HG03103 (cell line): ENCODE measurements around the gene FBXL16.

Experiments used
- ATAC-seq: cut with Tn5 transposase; IDR thresholded peaks from one replicate; pipeline ENCODE4 v1.9.1; 2021; ENCODE audit warnings: low read depth; ENCODE audit not compliant: unreplicated experiment

Gene FBXL16

GRCh38 chr16:667780-668518 is 37.7 kb downstream of the FBXL16 start, which contains the start of gene RHOT2:
Gene RHOT2 (plus strand): TSS chr16:668132. CDS start chr16:668200, 68 bp downstream.
- ATAC-seq, result peak; percentile 72

DNA sequence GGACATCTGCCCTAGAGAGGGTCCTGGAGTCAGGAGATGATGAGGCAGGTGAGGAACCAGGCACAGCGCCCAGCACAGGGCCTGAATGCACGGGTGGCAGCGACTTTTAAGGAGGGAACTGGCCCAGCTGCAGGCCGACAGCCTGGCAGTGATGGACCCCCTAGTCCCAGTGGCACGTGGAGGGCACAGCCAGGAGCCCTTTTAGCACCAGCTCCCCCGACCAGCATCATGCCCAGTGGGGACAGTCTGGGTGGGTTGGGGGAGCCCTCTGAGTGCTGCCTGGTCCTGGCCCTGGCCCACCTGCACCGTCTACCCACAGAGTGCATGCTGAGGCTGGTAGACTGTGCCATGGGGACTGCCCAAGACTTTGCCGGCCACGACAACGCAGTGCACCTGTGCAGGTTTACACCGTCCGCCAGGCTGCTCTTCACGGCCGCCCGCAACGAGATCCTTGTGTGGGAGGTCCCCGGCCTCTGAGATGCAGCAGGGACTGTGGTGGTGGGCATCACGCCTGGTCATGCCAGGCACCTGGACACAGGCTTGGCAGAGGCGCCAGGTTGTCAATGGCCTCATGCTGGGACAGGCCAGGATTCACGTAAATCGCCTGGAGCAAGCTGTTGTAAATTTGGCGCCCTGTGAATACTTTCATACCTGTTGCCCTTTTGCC is 38.4 kb downstream of the FBXL16 start:
- no peak for ATAC-seq

DNA sequence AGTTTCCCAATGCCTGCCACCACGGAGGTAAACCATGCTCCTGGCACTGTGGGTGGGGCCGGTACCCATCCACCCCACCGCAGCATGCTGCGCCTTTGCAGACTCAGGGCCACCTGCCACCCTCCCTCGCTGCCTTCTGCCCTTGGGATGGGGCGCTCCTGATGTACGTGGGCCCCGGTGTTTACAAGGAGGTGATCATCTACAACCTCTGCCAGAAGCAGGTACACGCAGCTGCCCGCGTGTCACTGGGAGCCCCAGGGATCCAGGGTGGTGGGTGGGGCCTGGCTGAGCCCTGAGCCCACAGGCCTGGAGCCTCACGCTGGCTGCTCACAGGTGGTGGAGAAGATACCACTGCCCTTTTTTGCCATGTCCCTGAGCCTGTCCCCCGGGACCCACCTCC is 39.0 kb downstream of the FBXL16 start:
- no peak for ATAC-seq

- no peak for ATAC-seq
Measured at GRCh38 chr16:662597-662996, 43.0 kb downstream of the FBXL16 start.

GRCh38 chr16:662095-662494 is 43.5 kb downstream of the FBXL16 start:
- ATAC-seq, result no peak

DNA sequence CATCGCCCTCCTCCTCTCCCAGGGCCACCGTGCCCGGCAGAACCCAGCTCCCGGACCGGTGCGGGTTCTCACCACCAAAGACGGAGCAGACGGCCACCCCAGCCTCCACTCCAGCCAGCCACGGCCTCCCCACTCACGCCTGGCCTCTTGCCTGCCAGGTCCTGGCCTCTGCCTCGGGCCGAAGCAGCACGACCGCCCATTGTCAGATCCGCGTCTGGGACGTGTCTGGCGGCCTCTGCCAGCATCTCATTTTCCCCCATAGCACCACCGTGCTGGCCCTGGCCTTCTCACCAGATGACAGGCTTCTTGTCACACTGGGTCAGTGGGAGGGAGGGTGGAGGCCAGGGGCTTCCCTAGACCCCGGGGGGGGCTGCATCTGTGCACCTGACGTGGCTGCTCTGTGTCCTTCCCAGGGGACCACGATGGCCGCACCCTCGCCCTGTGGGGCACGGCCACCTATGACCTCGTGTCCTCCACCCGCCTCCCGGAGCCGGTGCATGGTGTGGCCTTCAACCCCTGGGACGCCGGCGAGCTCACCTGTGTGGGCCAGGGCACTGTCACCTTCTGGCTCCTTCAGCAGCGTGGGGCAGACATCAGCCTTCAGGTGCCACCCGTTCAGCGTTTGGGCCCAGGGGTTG is 44.3 kb downstream of the FBXL16 start:
- ATAC-seq, result no peak

DNA sequence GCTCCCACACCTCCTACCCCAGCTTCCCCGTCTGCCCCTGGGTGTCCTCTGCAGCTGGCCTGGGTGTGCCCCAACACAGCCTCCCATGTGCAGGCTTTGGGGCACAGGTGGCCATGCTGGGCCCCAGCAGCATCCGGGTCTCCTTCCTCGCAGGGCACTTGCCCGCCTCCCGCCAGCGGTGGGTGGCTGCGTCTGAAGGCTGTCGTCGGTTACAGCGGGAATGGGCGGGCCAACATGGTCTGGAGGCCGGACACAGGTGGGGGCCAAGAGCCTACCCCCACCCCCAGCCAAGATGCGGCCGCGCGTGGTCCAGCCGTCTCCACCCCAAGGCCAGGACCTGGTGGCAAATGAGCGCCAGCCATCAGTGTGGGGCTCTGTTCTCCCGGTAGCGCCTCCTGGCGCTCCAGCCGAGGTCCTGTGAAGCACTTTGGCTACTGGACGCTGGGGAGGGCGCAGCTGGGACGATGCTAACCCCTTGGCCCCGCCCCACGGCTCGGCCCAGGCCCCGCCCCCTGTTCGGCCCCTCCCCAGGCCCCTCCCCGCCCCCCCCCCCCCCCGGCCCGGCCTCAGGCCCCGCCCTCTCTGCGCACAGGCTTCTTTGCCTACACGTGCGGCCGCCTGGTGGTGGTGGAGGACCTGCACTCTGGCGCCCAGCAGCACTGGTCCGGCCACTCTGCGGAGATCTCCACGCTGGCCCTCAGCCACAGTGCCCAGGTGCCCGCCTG is 45.0 kb downstream of the FBXL16 start:
- peak; percentile 47 for ATAC-seq

- ATAC-seq, result no peak
Measured at GRCh38 chr16:660132-660458, 45.5 kb downstream of the FBXL16 start.

- no peak for ATAC-seq
Measured at GRCh38 chr16:659618-660017, 46.0 kb downstream of the FBXL16 start.

- no peak for ATAC-seq
Measured at GRCh38 chr16:658679-659571, 46.7 kb downstream of the FBXL16 start.

- no peak for ATAC-seq
Measured at GRCh38 chr16:657487-657886, 48.1 kb downstream of the FBXL16 start.

DNA sequence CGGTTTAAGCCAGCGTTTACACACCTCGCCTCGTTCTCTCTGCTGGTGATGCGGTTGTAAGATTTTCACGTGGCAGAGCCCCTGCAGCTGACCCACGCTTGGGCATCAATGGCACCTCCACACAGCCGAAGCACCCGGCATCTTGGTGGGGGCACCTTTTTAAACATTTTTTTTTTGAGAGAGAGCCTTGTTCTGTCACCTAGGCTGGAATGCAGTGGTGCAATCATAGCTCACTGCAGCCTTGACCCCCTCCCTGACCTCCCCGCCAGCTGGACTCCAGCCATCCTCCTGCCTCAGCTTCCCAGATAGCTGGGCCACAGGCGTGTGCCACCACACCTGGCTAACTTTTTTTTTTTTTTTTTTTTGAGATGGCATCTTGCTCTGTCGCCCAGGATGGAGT is 51.6 kb downstream of the FBXL16 start:
- no peak for ATAC-seq

DNA sequence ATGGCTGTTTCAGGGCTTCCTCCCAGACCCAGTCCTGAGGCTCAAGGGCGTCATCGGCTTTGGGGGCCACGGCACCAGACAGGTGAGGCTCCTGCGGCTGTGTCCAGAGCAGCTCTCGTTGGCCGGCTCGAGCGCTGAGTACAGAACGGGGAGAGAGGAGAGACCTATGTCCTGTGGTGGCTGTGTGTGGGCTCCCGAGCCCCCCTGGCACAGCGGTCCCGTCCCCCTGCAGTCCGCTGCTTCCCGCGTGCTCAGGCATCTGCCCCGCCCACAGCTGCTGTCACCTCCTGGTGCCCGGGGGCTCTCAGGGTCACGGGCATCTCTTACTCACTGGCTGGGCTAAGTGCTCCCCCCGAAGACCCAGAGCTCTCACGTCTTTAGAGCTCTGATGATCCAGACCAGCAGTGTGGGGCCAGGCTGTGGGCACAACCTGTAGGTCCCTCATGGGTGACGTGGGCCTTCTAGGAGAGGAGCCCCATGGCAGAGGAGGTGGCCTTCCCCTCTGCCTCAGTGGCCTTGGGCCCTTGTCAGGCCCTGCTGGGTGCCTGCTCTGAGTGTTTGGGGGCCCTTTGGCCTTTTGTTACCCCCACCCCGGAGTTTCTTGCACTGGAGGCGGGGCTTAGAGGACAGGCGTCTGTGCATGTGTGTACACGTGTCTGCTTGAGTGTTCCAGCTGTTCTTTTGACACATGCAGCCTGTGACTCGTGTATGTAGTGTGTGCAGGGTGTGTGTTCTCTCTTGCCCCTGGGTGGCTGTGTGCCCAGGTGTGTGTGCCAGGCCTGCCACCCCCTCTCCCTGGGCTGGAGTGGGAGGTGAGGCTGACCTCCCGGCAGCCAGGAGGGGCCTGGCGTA is 52.9 kb downstream of the FBXL16 start:
- no peak for ATAC-seq

DNA sequence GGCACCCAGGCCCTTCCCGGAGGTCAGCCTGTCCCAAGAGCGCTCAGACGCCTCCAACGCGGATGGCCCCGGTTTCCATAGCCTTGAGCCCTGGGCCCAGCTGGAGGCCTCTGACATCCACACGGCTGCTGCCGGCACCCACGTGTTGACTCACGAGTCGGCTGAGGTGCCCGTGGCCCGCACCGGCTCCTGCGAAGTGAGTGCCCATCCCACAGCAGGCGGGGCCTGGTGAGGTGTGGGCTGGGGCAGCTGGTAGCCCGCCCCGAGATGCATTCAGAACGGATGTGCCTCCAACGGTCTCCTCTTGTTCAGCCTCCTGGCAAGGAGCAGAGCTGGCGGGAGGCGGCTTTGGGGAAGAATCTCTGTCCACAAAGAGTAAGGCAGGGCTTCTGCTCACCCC is 53.8 kb downstream of the FBXL16 start:
- ATAC-seq, result no peak

GRCh38 chr16:649631-650030 is 56.0 kb downstream of the FBXL16 start:
- ATAC-seq, result peak; percentile 3

- peak; percentile 69 for ATAC-seq
Measured at GRCh38 chr16:648781-649589, 56.6 kb downstream of the FBXL16 start, which contains the start of gene WDR90. Gene WDR90 (plus strand): TSS chr16:649365. CDS start chr16:649417, 52 bp downstream.

- ATAC-seq, result no peak
Measured at GRCh38 chr16:648071-648780, 57.4 kb downstream of the FBXL16 start.
